DMS 273 (cell line): Measurements from ENCODE around the gene EIF4B.
A peak's percentile ranks its signal among the peaks of the same experiment; 100 is the strongest.

Source experiments
- DNase-seq: peaks from one replicate; lab custom pipeline; 2025; ENCODE audit not compliant: unreplicated experiment; lab: John Stamatoyannopoulos, UW

EIF4B gene

DNA sequence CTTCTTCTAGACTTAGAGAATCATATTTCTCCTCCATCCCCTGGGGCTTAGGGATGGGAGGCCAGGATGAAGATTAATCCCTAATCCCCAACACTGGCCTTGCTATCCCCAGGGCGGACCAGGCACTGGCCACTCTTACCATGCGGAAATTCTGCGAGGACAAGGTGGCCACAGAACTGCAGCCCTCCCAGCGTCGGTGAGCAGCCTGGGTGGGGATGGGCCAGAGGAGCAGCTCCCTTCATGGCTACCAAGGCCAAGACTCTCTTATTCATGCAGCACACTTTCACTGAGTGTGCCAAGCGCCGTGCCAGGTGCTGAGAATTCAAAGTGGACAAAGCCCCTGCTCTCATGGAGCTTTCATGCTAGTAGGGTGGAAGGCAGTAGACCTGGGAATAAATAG, 50.6 kb downstream of the EIF4B start:
- no peak for DNase-seq

GRCh38 chr12:53057816-53058500, 51.7 kb downstream of the EIF4B start:
- DNase-seq = no peak

DNA sequence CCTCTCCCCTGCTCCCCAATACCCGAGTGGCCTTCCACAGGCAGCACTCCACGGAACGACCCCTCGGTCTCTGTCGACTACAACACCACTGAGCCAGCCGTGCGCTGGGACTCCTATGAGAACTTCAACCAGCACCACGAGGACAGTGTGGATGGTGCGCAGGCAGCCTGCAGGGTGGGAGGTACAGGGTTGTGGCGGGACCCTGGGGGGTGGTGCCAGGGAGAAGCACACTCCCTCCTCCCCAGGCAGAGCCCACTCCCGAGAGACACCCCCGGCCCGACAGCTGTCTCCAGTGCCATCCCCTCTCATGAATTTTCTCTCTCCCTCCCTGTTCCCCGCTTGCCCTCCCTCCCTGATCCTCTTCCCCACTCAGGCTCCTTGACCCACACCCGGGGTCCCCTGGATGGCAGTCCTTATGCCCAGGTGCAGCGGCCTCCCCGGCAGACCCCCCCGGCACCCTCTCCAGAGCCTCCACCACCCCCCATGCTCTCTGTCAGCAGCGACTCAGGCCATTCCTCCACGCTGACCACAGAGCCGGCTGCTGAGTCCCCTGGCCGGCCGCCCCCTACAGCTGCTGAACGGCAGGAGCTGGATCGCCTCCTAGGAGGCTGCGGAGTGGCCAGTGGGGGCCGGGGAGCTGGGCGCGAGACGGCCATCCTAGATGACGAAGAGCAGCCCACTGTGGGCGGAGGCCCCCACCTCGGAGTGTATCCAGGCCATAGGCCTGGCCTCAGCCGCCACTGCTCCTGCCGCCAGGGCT, 52.6 kb downstream of the EIF4B start:
- no peak for DNase-seq

DNA sequence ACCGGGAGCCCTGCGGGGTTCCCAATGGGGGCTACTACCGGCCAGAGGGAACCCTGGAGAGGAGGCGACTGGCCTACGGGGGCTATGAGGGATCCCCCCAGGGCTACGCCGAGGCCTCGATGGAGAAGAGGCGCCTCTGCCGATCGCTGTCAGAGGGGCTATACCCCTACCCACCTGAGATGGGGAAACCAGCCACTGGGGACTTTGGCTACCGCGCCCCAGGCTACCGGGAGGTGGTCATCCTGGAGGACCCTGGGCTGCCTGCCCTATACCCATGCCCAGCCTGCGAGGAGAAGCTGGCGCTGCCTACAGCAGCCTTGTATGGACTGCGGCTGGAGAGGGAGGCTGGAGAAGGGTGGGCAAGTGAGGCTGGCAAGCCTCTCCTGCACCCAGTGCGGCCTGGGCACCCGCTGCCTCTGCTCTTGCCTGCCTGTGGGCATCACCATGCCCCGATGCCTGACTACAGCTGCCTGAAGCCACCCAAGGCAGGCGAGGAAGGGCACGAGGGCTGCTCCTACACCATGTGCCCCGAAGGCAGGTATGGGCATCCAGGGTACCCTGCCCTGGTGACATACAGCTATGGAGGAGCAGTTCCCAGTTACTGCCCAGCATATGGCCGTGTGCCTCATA, 53.3 kb downstream of the EIF4B start:
- DNase-seq = no peak

DNA sequence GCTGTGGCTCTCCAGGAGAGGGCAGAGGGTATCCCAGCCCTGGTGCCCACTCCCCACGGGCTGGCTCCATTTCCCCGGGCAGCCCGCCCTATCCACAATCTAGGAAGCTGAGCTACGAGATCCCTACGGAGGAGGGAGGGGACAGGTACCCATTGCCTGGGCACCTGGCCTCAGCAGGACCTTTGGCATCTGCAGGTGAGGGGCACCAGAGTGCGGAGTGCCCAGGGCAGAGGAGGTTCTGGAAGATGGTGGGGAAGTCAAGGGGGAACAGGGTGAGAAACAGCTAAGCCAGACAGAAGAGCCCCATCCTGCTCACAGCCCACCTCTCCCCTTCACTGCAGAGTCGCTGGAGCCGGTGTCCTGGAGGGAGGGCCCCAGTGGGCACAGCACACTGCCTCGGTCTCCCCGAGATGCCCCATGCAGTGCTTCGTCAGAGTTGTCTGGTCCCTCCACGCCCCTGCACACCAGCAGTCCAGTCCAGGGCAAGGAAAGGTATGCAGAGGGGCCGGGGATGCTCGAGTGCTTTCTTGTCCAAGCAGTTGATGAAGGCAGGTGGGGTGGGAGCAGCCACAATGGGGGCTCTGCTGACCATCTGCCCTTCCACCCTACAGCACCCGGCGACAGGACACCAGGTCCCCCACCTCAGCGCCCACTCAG, 53.9 kb downstream of the EIF4B start:
- no peak for DNase-seq

- no peak for DNase-seq
Observed at GRCh38 chr12:53060721-53061276, 54.5 kb downstream of the EIF4B start.

GRCh38 chr12:53061404-53062010, 55.3 kb downstream of the EIF4B start:
- peak; percentile 64 for DNase-seq

DNA sequence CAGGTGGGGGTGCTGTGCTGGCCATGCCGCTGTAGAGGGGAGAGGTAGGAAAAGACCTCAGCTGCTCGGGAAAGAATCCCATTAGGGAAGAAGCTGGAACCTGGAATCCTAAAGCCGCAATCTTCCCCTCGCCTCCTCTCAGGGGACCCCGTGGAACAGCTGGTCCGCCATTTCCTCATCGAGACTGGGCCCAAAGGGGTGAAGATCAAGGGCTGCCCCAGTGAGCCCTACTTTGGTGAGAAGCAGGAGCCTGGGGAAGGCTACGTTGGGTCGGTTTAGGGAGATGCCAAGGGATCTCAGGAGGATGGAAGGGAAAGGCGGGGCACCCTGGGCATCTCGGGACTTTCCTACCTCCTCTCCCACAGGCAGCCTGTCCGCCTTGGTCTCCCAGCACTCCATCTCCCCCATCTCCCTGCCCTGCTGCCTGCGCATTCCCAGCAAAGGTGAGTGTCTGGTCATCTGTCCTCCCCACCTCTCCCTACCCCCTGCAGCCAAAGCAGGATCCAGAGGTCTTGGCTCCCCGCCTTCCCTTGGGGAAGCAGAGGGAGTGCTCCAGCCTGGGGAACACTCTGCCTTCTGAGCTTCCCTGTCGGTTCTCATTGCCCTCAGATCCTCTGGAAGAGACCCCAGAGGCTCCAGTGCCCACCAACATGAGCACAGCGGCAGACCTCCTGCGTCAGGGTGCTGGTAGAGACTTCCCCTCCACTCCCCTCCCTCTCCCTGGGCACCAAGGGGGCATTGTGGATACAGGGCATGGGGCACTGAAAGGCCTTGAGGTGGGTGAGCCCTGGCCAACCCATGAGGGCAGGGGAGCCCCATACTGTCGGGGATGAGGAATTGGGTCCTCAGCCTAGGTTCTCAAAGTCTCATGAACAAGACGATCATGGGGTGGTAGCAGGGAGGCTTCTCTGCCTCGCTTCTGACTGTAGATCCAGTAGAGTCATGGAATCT, 56.0 kb downstream of the EIF4B start:
- no peak for DNase-seq

DNA sequence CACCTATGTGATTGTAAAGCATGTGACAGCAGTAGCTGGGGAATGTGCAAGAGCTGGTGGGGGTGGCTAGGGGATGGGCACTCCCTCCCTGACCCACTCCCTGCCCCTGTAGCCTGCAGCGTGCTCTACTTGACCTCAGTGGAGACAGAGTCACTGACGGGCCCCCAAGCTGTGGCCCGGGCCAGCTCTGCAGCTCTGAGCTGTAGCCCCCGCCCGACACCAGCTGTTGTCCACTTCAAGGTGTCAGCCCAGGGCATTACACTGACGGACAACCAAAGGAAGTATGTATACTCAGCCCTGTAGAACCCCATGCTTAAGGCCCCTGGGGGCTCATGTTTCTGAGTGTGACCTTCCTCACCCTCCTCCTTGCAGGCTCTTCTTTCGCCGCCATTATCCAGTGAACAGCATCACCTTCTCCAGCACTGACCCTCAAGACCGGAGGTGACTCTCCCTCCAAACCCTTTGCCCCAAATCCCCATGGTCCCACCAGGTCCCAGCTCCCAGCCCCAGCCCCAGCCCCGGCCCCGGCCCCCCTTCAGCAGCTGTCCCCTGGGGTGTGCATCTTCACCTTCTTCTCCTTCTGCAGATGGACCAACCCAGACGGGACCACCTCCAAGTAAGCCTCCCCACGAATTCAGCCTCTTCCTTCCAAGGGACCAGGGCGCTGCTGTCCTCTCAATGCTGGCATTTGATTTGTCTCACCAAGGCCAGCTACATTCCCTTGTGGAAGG, 56.9 kb downstream of the EIF4B start:
- no peak for DNase-seq

GRCh38 chr12:53063708-53064612, 57.7 kb downstream of the EIF4B start:
- DNase-seq = no peak

- DNase-seq = no peak
Observed at GRCh38 chr12:53064613-53065436, 58.6 kb downstream of the EIF4B start.

GRCh38 chr12:53065470-53065869, 59.2 kb downstream of the EIF4B start:
- no peak for DNase-seq

GRCh38 chr12:53065975-53066931, 60.0 kb downstream of the EIF4B start:
- DNase-seq = peak; percentile 82

GRCh38 chr12:53067074-53067992, 61.1 kb downstream of the EIF4B start:
- no peak for DNase-seq
